Stimulated activated CD4-positive, alpha-beta T cell treated with anti-CD3 and anti-CD28 coated beads, Interleukin-1b, Interleukin-23, amount 100 ng/mL, for 1 hour (primary cell): ENCODE data around the gene HOXB3.

Source experiments
- DNase-seq, 2 donors: peaks; one replicate each; pipeline ENCODE4 v3.0.0-alpha.2; 2020; ENCODE audit warnings: low read depth in 2 of 2

The HOXB3 gene

DNA sequence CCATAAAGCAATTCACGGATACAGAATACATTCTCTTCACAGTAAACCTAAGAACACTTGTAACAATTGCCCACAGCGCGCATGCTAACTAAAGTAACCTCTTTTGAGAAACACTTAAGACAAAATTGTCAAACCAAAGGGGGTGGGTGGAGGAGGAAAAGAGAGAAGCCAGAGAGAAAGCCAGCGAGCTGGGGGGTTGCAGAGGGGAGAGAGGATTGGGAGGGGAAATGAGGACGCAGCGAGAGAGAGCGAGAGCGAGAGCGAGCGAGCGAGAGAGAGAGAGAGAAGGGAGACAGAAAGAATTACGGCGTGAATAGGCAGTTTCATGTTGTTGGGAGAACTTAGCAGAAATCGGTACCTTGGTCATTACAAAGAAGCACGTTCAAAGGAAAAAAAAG lies 22.4 kb upstream of the HOXB3 start:
- no peak for DNase-seq

GRCh38 chr17:48611681-48612455 lies 21.8 kb upstream of the HOXB3 start:
- DNase-seq, result no peak

DNA sequence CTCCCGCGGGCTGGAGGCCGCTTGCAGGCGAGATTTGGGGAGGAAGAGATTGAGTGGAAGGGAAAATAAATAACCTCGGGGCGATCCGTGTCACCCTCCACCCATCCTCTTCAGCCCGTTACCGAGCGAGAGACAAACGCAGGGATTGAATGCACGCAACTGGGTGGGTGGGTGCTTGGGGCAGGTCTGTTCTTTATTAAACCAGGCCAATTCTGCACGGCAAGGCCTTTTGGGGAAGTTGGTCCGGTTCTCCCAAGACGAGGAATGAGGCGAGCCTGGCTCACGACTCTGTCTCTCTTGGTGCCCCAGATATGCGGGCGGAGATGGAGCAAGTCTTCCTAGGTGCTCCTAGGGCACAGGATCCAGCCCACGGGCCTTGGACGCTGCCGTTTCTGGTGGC lies 21.2 kb upstream of the HOXB3 start:
- DNase-seq, result no peak

DNA sequence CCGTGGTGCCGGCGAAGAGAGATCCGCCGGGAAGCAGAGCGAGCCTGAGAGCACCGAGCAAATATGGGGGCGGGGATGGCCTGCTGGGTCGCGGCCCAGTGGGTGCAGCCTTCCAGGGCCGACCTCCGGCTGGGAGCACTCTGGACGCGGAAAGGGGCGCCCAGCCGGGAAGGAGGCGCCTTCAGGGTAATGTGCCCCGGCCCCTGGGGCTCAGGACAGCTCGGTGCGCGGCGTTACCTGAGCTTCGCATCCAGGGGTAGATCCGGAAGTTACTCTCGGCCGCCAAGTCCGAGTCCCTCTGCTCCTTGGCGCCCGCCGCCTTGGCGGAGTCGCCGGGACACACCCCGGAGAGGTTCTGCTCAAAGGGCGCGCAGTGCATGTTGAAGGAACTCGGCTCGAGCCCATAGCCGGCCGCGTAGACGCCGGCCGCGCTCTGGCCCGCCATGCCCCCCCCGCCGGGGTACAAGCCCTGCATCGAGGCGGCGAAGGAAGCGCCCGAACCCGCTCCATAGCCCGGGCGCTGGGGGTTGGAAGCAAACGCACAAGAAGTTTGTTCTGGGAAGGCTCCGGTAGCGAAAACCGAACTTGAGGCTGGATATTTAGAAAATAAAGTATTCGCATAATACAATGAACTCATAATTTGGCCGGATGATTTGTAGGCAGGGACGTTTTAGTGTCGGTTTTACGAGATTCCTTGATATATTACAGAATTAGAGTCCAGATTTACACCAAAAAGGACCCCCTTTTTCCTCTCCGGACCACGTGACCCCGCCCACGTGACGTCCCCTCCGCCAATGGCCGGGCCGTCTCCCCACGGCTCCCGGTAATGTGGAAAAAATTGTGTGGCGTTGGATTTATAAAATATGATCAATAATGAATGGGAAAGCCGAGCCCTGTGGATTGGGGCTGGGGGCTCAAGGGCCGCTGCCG lies 20.5 kb upstream of the HOXB3 start, which contains the start of gene HOXB7:
HOXB7 (minus strand) TSS at position 736 of the 930 bp plus-strand sequence; CDS start at position 637, 99 bp downstream.
- peak in 1 of 2 donors; percentile 34 for DNase-seq

GRCh38 chr17:48609759-48610281 lies 19.8 kb upstream of the HOXB3 start:
- no peak for DNase-seq

DNA sequence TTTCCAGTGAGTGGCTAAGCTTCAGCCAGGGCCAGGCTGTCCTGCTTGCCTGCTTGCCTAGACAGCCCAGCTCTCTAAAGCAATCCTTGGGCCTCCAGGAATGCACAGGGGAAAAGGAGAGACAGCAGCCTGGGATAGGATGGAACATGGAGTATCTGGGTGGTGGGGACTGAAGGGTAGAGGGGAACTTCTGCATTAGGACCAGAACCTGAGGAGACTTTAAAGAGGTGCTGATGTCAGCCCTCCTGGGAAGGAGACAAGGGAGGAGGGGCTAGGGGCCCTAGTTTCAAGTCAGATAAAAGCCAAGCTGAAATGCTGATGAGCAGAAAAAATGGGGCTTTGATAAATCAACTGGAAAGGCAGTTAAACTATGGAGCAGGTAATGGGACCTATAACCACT lies 19.0 kb upstream of the HOXB3 start:
- no peak for DNase-seq

GRCh38 chr17:48608494-48608834 lies 18.4 kb upstream of the HOXB3 start:
- no peak for DNase-seq

DNA sequence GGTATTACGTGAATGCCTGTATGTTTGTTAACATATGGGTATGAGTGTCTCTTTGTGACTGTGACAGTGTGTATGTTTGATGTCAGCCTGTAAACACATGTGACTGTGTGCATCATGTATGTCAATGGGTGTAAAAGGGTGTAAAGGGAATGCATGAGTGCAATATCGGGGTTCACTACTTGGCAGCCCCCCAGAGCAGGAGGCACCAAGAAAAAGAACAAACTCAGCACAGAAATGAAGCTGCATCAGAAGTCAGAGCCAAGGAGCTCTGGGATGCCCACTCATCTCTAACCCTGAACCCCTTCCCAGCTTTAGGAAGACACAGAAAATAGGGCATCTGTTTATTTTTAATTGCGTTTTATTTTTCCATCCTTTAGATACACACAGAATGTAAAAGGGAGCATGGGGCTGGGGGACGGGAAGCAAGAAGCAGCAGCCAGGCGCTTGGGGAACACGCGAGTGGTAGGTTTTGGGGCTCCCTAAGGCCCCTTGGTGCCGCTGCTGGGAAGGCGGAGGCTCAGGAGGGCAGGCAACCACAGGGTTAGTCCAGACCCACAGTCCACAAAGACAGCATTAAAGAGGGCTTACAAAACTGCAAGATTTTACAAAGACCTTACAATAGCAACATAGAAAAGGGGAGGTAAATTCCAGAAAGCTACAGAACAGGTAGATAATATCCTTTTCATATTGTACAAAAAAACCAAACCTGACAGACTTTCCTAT lies 17.0 kb upstream of the HOXB3 start:
- no peak for DNase-seq

DNA sequence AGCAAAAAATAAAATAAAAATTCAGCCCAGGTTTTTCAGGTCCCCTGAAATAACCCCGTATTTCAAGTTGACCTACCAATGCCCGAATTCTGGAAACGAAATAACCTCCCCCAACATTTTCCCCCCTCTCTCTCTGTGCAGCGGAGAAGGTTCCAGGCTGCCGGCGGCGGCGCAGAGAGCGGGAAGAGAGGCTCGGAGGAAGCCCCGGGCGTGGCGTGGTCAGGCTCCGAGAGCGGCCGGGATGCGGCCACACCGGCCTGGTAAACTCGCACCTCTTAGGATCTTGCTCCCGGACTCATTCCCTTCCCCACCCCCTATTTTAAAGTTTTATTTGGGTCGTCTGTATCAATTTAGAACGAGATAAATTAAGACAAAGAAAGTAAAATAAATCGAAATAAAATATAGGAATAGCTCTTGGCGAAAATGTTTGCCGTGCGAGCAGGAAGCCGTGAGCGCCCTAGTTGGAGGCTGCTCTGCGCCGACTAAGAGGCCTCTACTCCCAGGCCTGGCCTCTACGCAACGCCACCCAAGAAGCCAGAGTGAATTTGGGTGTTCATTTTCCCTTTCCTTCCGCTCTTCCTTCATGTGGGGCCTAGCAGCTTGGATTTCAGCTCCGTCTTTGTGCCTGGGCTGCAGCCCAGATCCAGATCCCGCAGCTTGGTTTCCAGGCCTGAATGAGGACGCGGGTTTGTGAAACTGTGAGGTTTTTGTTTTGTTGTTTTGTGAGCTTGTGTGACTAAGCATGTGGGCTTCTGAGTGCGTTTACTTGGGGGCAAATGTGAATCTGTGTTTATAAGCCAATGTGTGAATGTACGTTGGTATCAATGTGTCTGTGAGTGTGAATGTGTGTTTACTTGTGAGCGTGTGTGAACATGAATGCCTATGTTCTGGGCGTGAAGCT lies 16.2 kb upstream of the HOXB3 start:
- no peak for DNase-seq

DNA sequence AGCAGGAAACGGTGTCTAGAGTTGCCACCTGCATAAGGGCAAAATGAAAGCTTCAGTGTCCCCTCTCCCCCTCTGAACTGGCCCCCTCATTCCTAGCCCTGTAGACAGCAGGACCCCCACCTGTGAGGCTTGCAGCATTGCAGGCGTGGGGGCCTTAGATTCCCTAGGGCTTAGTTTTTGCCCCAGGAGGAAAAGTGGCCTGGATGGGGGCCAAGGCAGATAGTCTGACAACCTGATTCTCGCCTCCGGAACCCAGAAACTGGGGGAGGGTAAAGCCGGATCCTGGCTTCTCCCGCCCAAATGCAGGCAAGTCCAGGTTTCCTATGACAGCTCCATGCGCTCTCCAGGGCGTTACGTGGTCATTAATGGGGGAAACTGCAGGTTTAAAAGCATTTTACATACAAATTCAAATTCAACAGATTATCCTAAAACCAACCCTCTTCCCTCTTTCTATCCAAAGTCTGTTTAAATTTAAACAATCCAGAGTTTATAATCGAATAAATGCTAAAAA lies 15.4 kb upstream of the HOXB3 start:
- DNase-seq, result no peak

- no peak for DNase-seq
Measured at GRCh38 chr17:48604770-48605329, 14.8 kb upstream of the HOXB3 start, which contains the start of gene HOXB6. HOXB6 (minus strand) TSS chr17:48604986; CDS start chr17:48598150, 6,836 bp downstream.

- no peak for DNase-seq
Measured at GRCh38 chr17:48603959-48604769, 14.1 kb upstream of the HOXB3 start.

DNA sequence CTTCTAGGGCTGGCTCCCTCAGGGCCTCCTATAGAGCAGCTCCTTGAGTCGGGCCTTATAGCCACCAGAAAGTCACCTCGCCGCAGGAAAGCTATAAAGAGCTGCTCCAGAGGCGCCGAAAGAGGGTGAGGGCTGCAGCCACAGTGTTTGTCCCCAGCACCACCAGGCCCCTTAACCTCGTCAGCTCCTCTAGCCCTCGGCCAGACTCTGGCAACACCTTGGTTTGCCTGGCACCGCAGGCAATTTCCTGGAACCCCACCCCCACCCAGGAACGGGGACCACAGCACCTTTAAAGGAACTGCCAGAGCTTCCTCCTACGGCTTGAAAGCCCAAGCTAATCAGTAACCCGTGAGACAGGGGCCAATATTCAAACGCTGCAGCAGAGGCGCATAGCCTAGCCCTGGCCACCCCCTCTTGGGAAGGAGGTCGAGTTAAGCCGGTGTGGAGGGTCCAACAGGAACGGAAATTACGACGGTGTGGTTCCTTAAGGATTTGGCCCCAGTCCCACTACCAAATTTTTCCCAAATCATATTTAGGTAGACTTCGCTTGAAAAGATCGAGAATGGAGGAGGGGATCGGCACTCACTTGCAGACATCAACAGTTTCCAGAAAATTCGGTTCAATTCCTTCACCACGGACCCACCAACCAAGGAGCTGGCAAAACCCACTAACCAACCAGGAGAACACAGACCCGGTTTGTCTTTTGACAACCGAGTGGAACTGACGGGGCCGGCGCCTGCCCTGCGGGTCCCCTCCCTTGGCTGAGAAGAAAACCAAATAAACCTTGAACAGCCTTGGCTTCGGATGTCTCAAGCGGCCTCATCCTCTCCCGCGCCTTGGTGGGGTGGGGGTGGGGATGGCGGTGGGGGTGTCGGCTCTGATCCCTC lies 11.7 kb upstream of the HOXB3 start:
- DNase-seq, result no peak

DNA sequence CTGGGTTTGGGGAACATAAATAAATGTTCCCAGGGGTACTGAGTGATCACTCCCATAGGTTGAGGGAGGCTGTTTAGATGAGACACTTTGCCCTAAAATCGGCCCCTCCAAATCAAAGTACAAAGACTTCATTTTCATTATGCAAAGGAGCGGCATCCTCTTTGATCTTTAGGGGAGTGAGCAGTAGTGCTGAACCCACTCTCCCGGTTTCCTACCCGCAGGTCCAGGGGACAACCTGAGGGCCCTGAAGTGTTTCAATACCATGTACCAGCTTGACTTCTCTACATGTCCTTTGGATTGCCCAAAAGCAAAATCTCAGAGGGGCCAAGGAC lies 11.1 kb upstream of the HOXB3 start:
- no peak for DNase-seq

GRCh38 chr17:48600244-48601098 lies 10.4 kb upstream of the HOXB3 start:
- DNase-seq, result no peak

- no peak for DNase-seq
Measured at GRCh38 chr17:48599354-48599753, 9.3 kb upstream of the HOXB3 start.

- no peak for DNase-seq
Measured at GRCh38 chr17:48598736-48599135, 8.7 kb upstream of the HOXB3 start.
